HepG2 (cell line): ENCODE data around the gene KIF21B. TPM values are rescaled to one million over a fixed set of nuclear protein-coding genes. Genes with fewer than 3 reads are reported as not detected.

Experiments used
- ATAC-seq: fragments of 200-7000 bp; cut with Tn5 transposase; 3 replicates; pipeline ENCODE4 v1.9.1; 2020; ENCODE audit warnings: mild to moderate bottlenecking, moderate library complexity
- BruUV-seq: library from RNA; stranded (reverse); fragments of 400-500 nt; replicated peaks from 2 replicates; lab custom pipeline; 2021; lab: Mats Ljungman, UMichigan
- CTCF ChIA-PET: fragments of 300-600 bp; formaldehyde crosslinking; extraction: SDS; loops from one replicate; lab custom pipeline; 2021; ENCODE audit warnings: low total read pairs, inconsistent platforms, low intra/inter-chr PET ratio; lab: Yijun Ruan, JAX
- POLR2A ChIA-PET: fragments of 350-600 bp; sonication (Branson Sonifier 250); formaldehyde crosslinking; loops from one replicate; lab custom pipeline; 2020; ENCODE audit warnings: antibody characterized with exemption, inconsistent platforms; lab: Yijun Ruan, JAX
- DNase-seq: peaks from one replicate; pipeline ENCODE4 v3.0.0-alpha.2; 2015; ENCODE audit warnings: low spot score
- FAIRE-seq: peaks from 3 replicates; lab custom pipeline; 2011; peaks lifted over from hg19 to GRCh38; lab: Jason Lieb, UNC
- H2AFZ ChIP-seq: one replicate; pipeline ENCODE4 v1.6.1; 2011; ENCODE audit warnings: low read length, inconsistent platforms
- H3K27ac ChIP-seq: fragments of 300-600 bp; 3 replicates; pipeline ENCODE4 v1.8.0; 2011; ENCODE audit warnings: mixed run types, mild to moderate bottlenecking, mixed read lengths, low read length, inconsistent platforms; ENCODE audit not compliant: insufficient read depth; ENCODE audit errors: extremely low read length
- H3K27me3 ChIP-seq, 2 experiments: fragments of 200-600 bp in 1 of 2; 2 replicates in 1 of 2; 3 replicates in 1 of 2; pipeline versions ENCODE4 v1.6.0 to v1.8.0; 2011; ENCODE audit warnings: low read length in 2 of 2, mild to moderate bottlenecking in 2 of 2, moderate library complexity in 2 of 2, inconsistent platforms in 1 of 2; ENCODE audit not compliant: insufficient read depth in 2 of 2, control insufficient read depth in 1 of 2
- H3K36me3 ChIP-seq, 2 experiments: fragments of 200-600 bp in 1 of 2; replicated peaks in 1 of 2; 2 replicates in 1 of 2; 3 replicates in 1 of 2; pipeline versions ENCODE4 v1.5.1 to v1.8.0; 2011; ENCODE audit warnings: low read length in 2 of 2, inconsistent platforms in 1 of 2; ENCODE audit not compliant: insufficient read depth in 2 of 2, control insufficient read depth in 1 of 2
- H3K4me1 ChIP-seq: 2 replicates; pipeline ENCODE4 v1.5.1; 2012; ENCODE audit warnings: low read length, inconsistent platforms; ENCODE audit not compliant: insufficient read depth
- H3K4me2 ChIP-seq: 2 replicates; pipeline ENCODE4 v1.6.0; 2011; ENCODE audit warnings: low read depth, low read length, inconsistent platforms
- H3K4me3 ChIP-seq, 3 experiments: fragments of 200-600 bp in 1 of 3; sonication (generic), shearing (Covaris generic) in 1 of 3; replicated peaks in 1 of 3; 2 replicates each; pipeline ENCODE4 v1.5.1; 2011 to 2016; ENCODE audit warnings: low read length in 3 of 3, inconsistent platforms in 2 of 3, low read depth in 2 of 3, mild to moderate bottlenecking in 2 of 3, control low read depth in 1 of 3, mixed read lengths in 1 of 3; ENCODE audit not compliant: insufficient read depth in 1 of 3
- H3K79me2 ChIP-seq: one replicate; pipeline ENCODE4 v1.6.1; 2011; ENCODE audit warnings: low read length, inconsistent platforms; ENCODE audit not compliant: insufficient read depth
- H3K9ac ChIP-seq: 2 replicates; pipeline ENCODE4 v1.6.0; 2011; ENCODE audit warnings: mild to moderate bottlenecking, low read depth, low read length, inconsistent platforms; ENCODE audit not compliant: insufficient read depth
- H3K9me3 ChIP-seq: 2 replicates; pipeline ENCODE4 v1.5.1; 2012; ENCODE audit warnings: mild to moderate bottlenecking, low read length
- H4K20me1 ChIP-seq: 2 replicates; pipeline ENCODE4 v1.6.0; 2011; ENCODE audit warnings: inconsistent platforms, mild to moderate bottlenecking, low read length, moderate library complexity; ENCODE audit not compliant: insufficient read depth
- BCL6 ChIP-seq: IDR thresholded peaks from 2 replicates; pipeline ENCODE4 v1.6.1; 2016; ENCODE audit warnings: missing genetic modification reagents, missing compliant biosample characterization
- CEBPB ChIP-seq: IDR thresholded peaks from 2 replicates; pipeline ENCODE4 v1.6.1; 2011; ENCODE audit warnings: low read depth, low read length, improper control_type of control experiment, borderline replicate concordance
- CTCF ChIP-seq: sonication (generic); formaldehyde crosslinking; IDR thresholded peaks from 2 replicates; pipeline ENCODE4 v1.5.0; 2020; ENCODE audit warnings: mild to moderate bottlenecking, missing genetic modification reagents, moderate library complexity
- DNMT1 ChIP-seq: sonication (generic); formaldehyde crosslinking; IDR thresholded peaks from 2 replicates; pipeline ENCODE4 v1.5.1; 2020; ENCODE audit warnings: mild to moderate bottlenecking, missing genetic modification reagents
- GATAD2A ChIP-seq: IDR thresholded peaks from 2 replicates; pipeline ENCODE4 v1.6.1; 2016
- HBP1 ChIP-seq: IDR thresholded peaks from 2 replicates; pipeline ENCODE4 v1.6.1; 2016; ENCODE audit warnings: low read depth, control low read depth
- JUNB ChIP-seq: sonication (generic); formaldehyde crosslinking; IDR thresholded peaks from 2 replicates; pipeline ENCODE4 v1.8.0; 2022; ENCODE audit warnings: missing genetic modification reagents, mild to moderate bottlenecking, borderline replicate concordance
- KDM2A ChIP-seq: sonication (generic); formaldehyde crosslinking; IDR thresholded peaks from 2 replicates; pipeline ENCODE4 v1.4.0; 2020; ENCODE audit warnings: low read depth, missing genetic modification reagents, borderline replicate concordance
- RAD21 ChIP-seq: fragments of 450-650 bp; formaldehyde crosslinking; IDR thresholded peaks from 2 replicates; pipeline ENCODE4 v1.5.0; 2020; ENCODE audit warnings: mild to moderate bottlenecking
- RFX1 ChIP-seq: fragments of 450-650 bp; IDR thresholded peaks from 2 replicates; pipeline ENCODE4 v1.6.1; 2017
- RFX5 ChIP-seq: IDR thresholded peaks from 2 replicates; pipeline ENCODE4 v1.6.1; 2011; ENCODE audit warnings: low read depth, low read length, improper control_type of control experiment
- RXRB ChIP-seq: IDR thresholded peaks from 2 replicates; pipeline ENCODE4 v1.6.1; 2016; ENCODE audit warnings: borderline replicate concordance, missing genetic modification reagents, missing compliant biosample characterization
- SMC3 ChIP-seq: IDR thresholded peaks from 2 replicates; pipeline ENCODE4 v1.6.1; 2011; ENCODE audit warnings: low read length, improper control_type of control experiment
- STAG1 ChIP-seq: sonication (generic); formaldehyde crosslinking; IDR thresholded peaks from 2 replicates; pipeline ENCODE4 v1.4.0; 2020; ENCODE audit warnings: missing genetic modification reagents
- THAP11 ChIP-seq: IDR thresholded peaks from 2 replicates; pipeline ENCODE4 v1.6.1; 2016; ENCODE audit warnings: missing biosample characterization, missing genetic modification reagents
- ZNF501 ChIP-seq: sonication (generic); formaldehyde crosslinking; IDR thresholded peaks from 2 replicates; pipeline ENCODE4 v1.5.1; 2020; ENCODE audit warnings: mild to moderate bottlenecking, moderate library complexity, missing genetic modification reagents
- WGBS: methylation state at CpG from one replicate; pipeline ENCODE4 v1.1.6; 2017; ENCODE audit warnings: low lambda C conversion rate; 5-methylcytosine and 5-hydroxymethylcytosine counted together
- in situ Hi-C: cut with HindIII; loops from 2 replicates; pipeline ENCODE4 v1.10.0; 2017; ENCODE audit warnings: low pct_unique_long_range_greater_than_20kb; ENCODE audit not compliant: extremely low pct_ligation_motif_present
- intact Hi-C: fragments of 100-400 bp; cut with micrococcal nuclease; formaldehyde crosslinking; loops from one replicate; pipeline ENCODE4 v1.10.0; 2022; ENCODE audit not compliant: unreplicated experiment
- polyA plus RNA-seq, 8 experiments: library from polyadenylated mRNA; depleted of rRNA in 3 of 8; stranded (reverse) in 7 of 8; unstranded in 1 of 8; fragments of >200 nt; fragmentation: Illumina TruSeq in 4 of 8; extraction: Trizol in 4 of 8; gene quantifications; 2 replicates each; pipeline versions ENCODE4 v1.2.1 to v1.2.3, GENCODE V29; 2011 to 2016; ENCODE audit warnings: low read depth in 4 of 8, missing spikeins in 1 of 8, mixed read lengths in 1 of 8; ENCODE audit not compliant: insufficient read depth in 1 of 8
- total RNA-seq, 5 experiments: library from RNA; depleted of rRNA; stranded (reverse); fragments of >200 nt; fragmentation: Illumina TruSeq; extraction: Trizol; gene quantifications; 2 replicates each; pipeline ENCODE4 v1.2.3, GENCODE V29; 2016; ENCODE audit warnings: low read depth in 1 of 5
- TF ChIP-seq, protein P1 (sequence below): sonication (generic); formaldehyde crosslinking; IDR thresholded peaks from 2 replicates; pipeline ENCODE4 v1.5.0; 2020; ENCODE audit warnings: missing genetic modification reagents, mild to moderate bottlenecking, borderline replicate concordance

KIF21B gene
- total and polyA plus RNA-seq, 2 of the 13 experiments (the other 11 are each of a cell fraction or from before 2014, with no cell fraction given) = 0.17 to 0.20 TPM

GRCh38 chr1:201042779-201043461 lies 19.4 kb upstream of the KIF21B start:
- no peak overlapping the region for H3K9ac ChIP-seq
- no peaks in the 10 kb centered on the region for H4K20me1 ChIP-seq
- no peaks in the 10 kb centered on the region for H3K36me3 ChIP-seq
- no peak overlapping the region for H3K4me3 ChIP-seq
- WGBS = 10% methylated on average over 9 of the region's 13 CpGs
- ChIA-PET CTCF (interaction anchor here (1.3 to 2.6 kb wide), 4 partner anchors 63 to 484 kb away, joined by 4 to 24 read pairs (median 6); no protein-coding TSS in a partner anchor), POLR2A (no interaction called here)
- peaks cover 0 to 5% of the 10 kb centered on the region in 2 experiments; a peak in 2 of 5 replicates for H3K27me3 ChIP-seq
- ATAC-seq = peak; percentile 85
- 0 out of 2 replicates have a peak, but pooled peaks cover 4% of the 10 kb centered on the region for H3K4me1 ChIP-seq
- no TSS peak for BruUV-seq
- H3K9me3 ChIP-seq = no peaks in the 10 kb centered on the region
- H3K27ac ChIP-seq = no peak overlapping the region
- no peaks in the 10 kb centered on the region for H3K79me2 ChIP-seq
- peak; percentile 83 for FAIRE-seq
- H3K4me2 ChIP-seq = no peak overlapping the region
- intact Hi-C loops (loop anchor here (1.0 to 5.0 kb wide), 4 partner anchors 71 to 484 kb away; partner anchors contain the start of gene KIF14), in situ Hi-C loops (loop anchor here (5.0 kb wide), 3 partner anchors 66 to 421 kb away; partner anchors contain the start of genes INAVA and KIF14)
- DNase-seq = peak; percentile 29
- H2AFZ ChIP-seq = no peak overlapping the region
- TF ChIP-seq CTCF (CRISPR knock-in tag) (peak; percentile 89), SMC3 (peak; percentile 88), KDM2A (CRISPR knock-in tag) (peak; percentile 44; the same call in 1 of the 2 replicates), RXRB (0 out of 2 replicates have a peak, but pooled peaks have one; percentile 11), DNMT1 (0 out of 2 replicates have a peak, but pooled peaks have one; percentile 24), STAG1 (CRISPR knock-in tag) (peak; percentile 91), GATAD2A (CRISPR knock-in tag) (0 out of 2 replicates have a peak, but pooled peaks have one; percentile 18), CEBPB (0 out of 2 replicates have a peak, but pooled peaks have one; percentile 4), HBP1 (CRISPR knock-in tag) (no peak), RFX1 (peak; percentile 64; the same call in 1 of the 2 replicates), THAP11 (0 out of 2 replicates have a peak, but pooled peaks have one; percentile 18), RFX5 (peak; percentile 64; the same call in 1 of the 2 replicates), BCL6 (CRISPR knock-in tag) (no peak), JUNB (CRISPR knock-in tag) (no peak), ZNF501 (CRISPR knock-in tag) (0 out of 2 replicates have a peak, but pooled peaks have one; percentile 23), RAD21 (CRISPR knock-in tag) (peak; percentile 71; the same call in 1 of the 2 replicates)
- TF ChIP-seq, protein P1, sequence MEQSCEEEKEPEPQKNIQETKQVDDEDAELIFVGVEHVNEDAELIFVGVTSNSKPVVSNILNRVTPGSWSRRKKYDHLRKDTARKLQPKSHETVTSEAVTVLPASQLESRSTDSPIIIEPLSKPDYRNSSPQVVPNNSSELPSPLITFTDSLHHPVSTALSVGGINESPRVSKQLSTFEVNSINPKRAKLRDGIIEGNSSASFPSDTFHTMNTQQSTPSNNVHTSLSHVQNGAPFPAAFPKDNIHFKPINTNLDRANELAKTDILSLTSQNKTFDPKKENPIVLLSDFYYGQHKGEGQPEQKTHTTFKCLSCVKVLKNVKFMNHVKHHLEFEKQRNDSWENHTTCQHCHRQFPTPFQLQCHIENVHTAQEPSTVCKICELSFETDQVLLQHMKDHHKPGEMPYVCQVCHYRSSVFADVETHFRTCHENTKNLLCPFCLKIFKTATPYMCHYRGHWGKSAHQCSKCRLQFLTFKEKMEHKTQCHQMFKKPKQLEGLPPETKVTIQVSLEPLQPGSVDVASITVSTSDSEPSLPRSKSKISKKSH (CRISPR knock-in tag) = no peak
